Panc1 (cell line): ENCODE measurements around the gene PTGES3. TPM values are rescaled to one million over a fixed set of nuclear protein-coding genes. Genes with fewer than 3 reads are reported as not detected.

Experiments
- ATAC-seq: fragments of 200-7000 bp; cut with Tn5 transposase; 2 replicates; pipeline ENCODE4 v1.9.1; 2020; ENCODE audit warnings: mild to moderate bottlenecking, moderate library complexity
- BruUV-seq: library from RNA; stranded (reverse); fragments of 400-500 nt; replicated peaks from 2 replicates; lab custom pipeline; 2021; lab: Mats Ljungman, UMichigan
- CTCF ChIA-PET: fragments of 300-600 bp; sonication (Branson Sonifier 250); formaldehyde crosslinking; loops from one replicate; lab custom pipeline; 2022; ENCODE audit warnings: antibody characterized with exemption; lab: Charles Lee
- POLR2A ChIA-PET: fragments of 300-600 bp; sonication (Branson Sonifier 250); formaldehyde crosslinking; loops from one replicate; lab custom pipeline; 2022; ENCODE audit warnings: antibody characterized with exemption; lab: Charles Lee
- DNase-seq: peaks from one replicate; pipeline ENCODE4 v3.0.0-alpha.2; 2010; ENCODE audit warnings: low read depth, low spot score
- H3K27ac ChIP-seq: 2 replicates; pipeline ENCODE4 v1.5.1; 2011; ENCODE audit warnings: mild to moderate bottlenecking, low read length, inconsistent platforms
- H3K27me3 ChIP-seq: fragments of 200-500 bp; sonication (Bioruptor generic); 2 replicates; pipeline ENCODE4 v1.6.0; 2014; ENCODE audit warnings: low read length, inconsistent platforms; ENCODE audit not compliant: control insufficient read depth, insufficient read depth
- H3K36me3 ChIP-seq: fragments of 200-500 bp; sonication (Bioruptor generic); 2 replicates; pipeline ENCODE4 v1.5.1; 2014; ENCODE audit warnings: inconsistent platforms, mild to moderate bottlenecking, low read length, moderate library complexity; ENCODE audit not compliant: control insufficient read depth, insufficient read depth
- H3K4me1 ChIP-seq: 2 replicates; pipeline ENCODE4 v1.5.1; 2011; ENCODE audit warnings: inconsistent platforms, mild to moderate bottlenecking, low read length, moderate library complexity; ENCODE audit not compliant: control insufficient read depth, insufficient read depth
- H3K4me3 ChIP-seq, 2 experiments: 2 replicates each; pipeline ENCODE4 v1.5.1; 2011 to 2012; ENCODE audit warnings: low read depth in 2 of 2, low read length in 2 of 2, mild to moderate bottlenecking in 2 of 2, inconsistent platforms in 1 of 2, moderate library complexity in 1 of 2
- H3K9me3 ChIP-seq: fragments of 200-500 bp; sonication (Bioruptor generic); 2 replicates; pipeline ENCODE4 v1.5.1; 2014; ENCODE audit warnings: low read depth, mild to moderate bottlenecking, inconsistent platforms, low read length, moderate library complexity; ENCODE audit not compliant: control insufficient read depth, insufficient read depth
- POLR2AphosphoS5 ChIP-seq: IDR thresholded peaks from 2 replicates; pipeline ENCODE4 v1.6.1; 2012; ENCODE audit warnings: mild to moderate bottlenecking, low read depth, low read length, moderate library complexity
- SIN3A ChIP-seq: IDR thresholded peaks from 2 replicates; pipeline ENCODE4 v1.6.1; 2012; ENCODE audit warnings: low read depth, mild to moderate bottlenecking, low read length, moderate library complexity, borderline replicate concordance; ENCODE audit not compliant: insufficient read depth
- TCF7L2 ChIP-seq: IDR thresholded peaks from 2 replicates; pipeline ENCODE4 v1.6.1; 2011; ENCODE audit warnings: mild to moderate bottlenecking, low read depth, low read length, inconsistent platforms
- in situ Hi-C: cut with HindIII; loops from 2 replicates; pipeline ENCODE4 v1.10.0; 2016; ENCODE audit warnings: low sequenced_read_pairs, low pct_unique_long_range_greater_than_20kb
- intact Hi-C: fragments of 100-400 bp; cut with micrococcal nuclease; formaldehyde crosslinking; loops from one replicate; pipeline ENCODE4 v1.10.0; 2022; ENCODE audit not compliant: unreplicated experiment
- total RNA-seq: library from RNA; stranded (reverse); gene quantifications from one replicate; pipeline ENCODE4 v1.2.1, GENCODE V29; 2021; ENCODE audit not compliant: unreplicated experiment
- TF ChIP-seq, protein P1 (sequence below): fragments of 450-650 bp; IDR thresholded peaks from 2 replicates; pipeline ENCODE4 v1.5.1; 2017; ENCODE audit warnings: mild to moderate bottlenecking
- TF ChIP-seq, protein P2 (sequence below), 2 experiments: IDR thresholded peaks; 2 replicates each; pipeline ENCODE4 v1.6.1; 2011 to 2012; ENCODE audit warnings: low read depth in 2 of 2, control low read depth in 1 of 2, low read length in 1 of 2, mild to moderate bottlenecking in 1 of 2, moderate library complexity in 1 of 2; ENCODE audit not compliant: insufficient read depth in 1 of 2

Gene PTGES3
- total RNA-seq, 1 experiment from 2014 or later: 339 TPM

DNA sequence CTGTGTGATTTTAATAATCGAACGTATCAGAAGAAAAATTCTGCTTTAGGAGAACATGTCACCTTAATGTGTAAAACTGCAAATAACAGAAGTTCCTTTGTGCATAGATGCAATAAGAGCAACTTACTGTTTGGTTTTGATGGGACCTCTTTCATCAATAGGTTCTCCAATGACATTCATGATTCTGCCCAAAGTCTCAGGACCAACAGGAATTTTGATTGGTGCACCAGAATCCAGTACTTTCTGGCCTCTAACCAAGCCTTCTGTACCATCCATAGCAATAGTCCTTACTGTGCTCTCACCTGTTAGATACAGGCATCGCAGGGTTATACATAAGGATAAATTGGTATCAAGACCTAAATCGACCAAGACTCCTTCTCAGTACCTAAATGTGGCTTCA lies 43.4 kb downstream of the PTGES3 start:
- no TSS peak for BruUV-seq
- ATAC-seq (no peak), DNase-seq (no peak)
- H3K9me3 ChIP-seq: no peaks in the 10 kb centered on the region
- intact Hi-C loops (no loop called here), in situ Hi-C loops (no loop called here)
- peaks cover 37% of the 10 kb centered on the region for H3K36me3 ChIP-seq
- peak overlapping the region; percentile 98 for H3K27ac ChIP-seq
- H3K4me3 ChIP-seq: peak overlapping the region; percentile 85 to 97
- TF ChIP-seq, protein P1, sequence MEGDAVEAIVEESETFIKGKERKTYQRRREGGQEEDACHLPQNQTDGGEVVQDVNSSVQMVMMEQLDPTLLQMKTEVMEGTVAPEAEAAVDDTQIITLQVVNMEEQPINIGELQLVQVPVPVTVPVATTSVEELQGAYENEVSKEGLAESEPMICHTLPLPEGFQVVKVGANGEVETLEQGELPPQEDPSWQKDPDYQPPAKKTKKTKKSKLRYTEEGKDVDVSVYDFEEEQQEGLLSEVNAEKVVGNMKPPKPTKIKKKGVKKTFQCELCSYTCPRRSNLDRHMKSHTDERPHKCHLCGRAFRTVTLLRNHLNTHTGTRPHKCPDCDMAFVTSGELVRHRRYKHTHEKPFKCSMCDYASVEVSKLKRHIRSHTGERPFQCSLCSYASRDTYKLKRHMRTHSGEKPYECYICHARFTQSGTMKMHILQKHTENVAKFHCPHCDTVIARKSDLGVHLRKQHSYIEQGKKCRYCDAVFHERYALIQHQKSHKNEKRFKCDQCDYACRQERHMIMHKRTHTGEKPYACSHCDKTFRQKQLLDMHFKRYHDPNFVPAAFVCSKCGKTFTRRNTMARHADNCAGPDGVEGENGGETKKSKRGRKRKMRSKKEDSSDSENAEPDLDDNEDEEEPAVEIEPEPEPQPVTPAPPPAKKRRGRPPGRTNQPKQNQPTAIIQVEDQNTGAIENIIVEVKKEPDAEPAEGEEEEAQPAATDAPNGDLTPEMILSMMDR: no peak
- TF ChIP-seq POLR2AphosphoS5: no peak
- no peak for TF ChIP-seq SIN3A
- no peak for TF ChIP-seq TCF7L2
- TF ChIP-seq, protein P2, sequence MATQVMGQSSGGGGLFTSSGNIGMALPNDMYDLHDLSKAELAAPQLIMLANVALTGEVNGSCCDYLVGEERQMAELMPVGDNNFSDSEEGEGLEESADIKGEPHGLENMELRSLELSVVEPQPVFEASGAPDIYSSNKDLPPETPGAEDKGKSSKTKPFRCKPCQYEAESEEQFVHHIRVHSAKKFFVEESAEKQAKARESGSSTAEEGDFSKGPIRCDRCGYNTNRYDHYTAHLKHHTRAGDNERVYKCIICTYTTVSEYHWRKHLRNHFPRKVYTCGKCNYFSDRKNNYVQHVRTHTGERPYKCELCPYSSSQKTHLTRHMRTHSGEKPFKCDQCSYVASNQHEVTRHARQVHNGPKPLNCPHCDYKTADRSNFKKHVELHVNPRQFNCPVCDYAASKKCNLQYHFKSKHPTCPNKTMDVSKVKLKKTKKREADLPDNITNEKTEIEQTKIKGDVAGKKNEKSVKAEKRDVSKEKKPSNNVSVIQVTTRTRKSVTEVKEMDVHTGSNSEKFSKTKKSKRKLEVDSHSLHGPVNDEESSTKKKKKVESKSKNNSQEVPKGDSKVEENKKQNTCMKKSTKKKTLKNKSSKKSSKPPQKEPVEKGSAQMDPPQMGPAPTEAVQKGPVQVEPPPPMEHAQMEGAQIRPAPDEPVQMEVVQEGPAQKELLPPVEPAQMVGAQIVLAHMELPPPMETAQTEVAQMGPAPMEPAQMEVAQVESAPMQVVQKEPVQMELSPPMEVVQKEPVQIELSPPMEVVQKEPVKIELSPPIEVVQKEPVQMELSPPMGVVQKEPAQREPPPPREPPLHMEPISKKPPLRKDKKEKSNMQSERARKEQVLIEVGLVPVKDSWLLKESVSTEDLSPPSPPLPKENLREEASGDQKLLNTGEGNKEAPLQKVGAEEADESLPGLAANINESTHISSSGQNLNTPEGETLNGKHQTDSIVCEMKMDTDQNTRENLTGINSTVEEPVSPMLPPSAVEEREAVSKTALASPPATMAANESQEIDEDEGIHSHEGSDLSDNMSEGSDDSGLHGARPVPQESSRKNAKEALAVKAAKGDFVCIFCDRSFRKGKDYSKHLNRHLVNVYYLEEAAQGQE (IDR thresholded peaks at IDR 0.05; ENCODE audit: insufficient read depth in 1 of 2, low read depth in 2 of 2, low read length in 1 of 2): no peak
- no peaks in the 10 kb centered on the region for H3K27me3 ChIP-seq
- peaks cover 19% of the 10 kb centered on the region; the same call in 1 of the 2 replicates for H3K4me1 ChIP-seq
- ChIA-PET CTCF (no interaction called here), POLR2A (no interaction called here)

DNA sequence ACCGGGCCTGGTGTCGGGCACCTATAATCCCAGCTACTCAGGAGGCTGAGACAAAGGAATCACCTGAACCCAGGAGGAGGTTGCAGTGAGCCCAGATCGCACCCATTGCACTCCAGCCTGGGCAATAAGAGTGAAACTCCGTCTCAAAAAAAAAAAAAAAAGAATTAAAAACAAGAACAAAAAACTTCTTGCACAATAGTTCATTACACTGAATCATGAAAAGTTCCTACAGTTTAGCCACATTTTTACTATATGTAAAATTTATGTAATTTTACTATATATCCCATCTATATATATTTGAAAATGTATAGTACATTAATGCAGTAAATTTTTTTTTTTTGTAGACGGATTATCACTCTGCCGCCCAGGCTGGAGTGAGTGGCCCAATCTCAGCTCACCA lies 46.9 kb downstream of the PTGES3 start:
- CTCF ChIA-PET: no interaction called here
- POLR2A ChIA-PET: no interaction called here
- H3K27me3 ChIP-seq: no peaks in the 10 kb centered on the region
- no peak overlapping the region for H3K4me3 ChIP-seq
- H3K36me3 ChIP-seq: peaks cover 41% of the 10 kb centered on the region
- ATAC-seq (no peak), DNase-seq (no peak)
- intact Hi-C loops (no loop called here), in situ Hi-C loops (no loop called here)
- TF ChIP-seq, protein P2 (IDR thresholded peaks at IDR 0.05; ENCODE audit: insufficient read depth in 1 of 2, low read depth in 2 of 2, low read length in 1 of 2): no peak
- TF ChIP-seq POLR2AphosphoS5 (no peak), TCF7L2 (no peak), SIN3A (no peak)
- TF ChIP-seq, protein P1: no peak
- H3K27ac ChIP-seq: no peak overlapping the region
- no peaks in the 10 kb centered on the region for H3K9me3 ChIP-seq
- H3K4me1 ChIP-seq: peaks cover 26% of the 10 kb centered on the region
- no TSS peak for BruUV-seq
